Duodenal mucosa (tissue), 2 donors: ENCODE data around the gene HAUS7.

Experiments used
- H3K27ac ChIP-seq: one replicate; pipeline ENCODE4 v1.7.0; 2013; ENCODE audit warnings: low read depth, low read length
- H3K27me3 ChIP-seq, 2 donors: one replicate each; pipeline ENCODE4 v1.7.0; 2013; ENCODE audit warnings: low read length in 2 of 2, control low read depth in 1 of 2; ENCODE audit not compliant: insufficient read depth in 2 of 2, control insufficient read depth in 1 of 2
- H3K36me3 ChIP-seq, 2 donors: one replicate each; pipeline ENCODE4 v1.7.0; 2013; ENCODE audit warnings: low read length in 2 of 2, control low read depth in 1 of 2; ENCODE audit not compliant: insufficient read depth in 2 of 2, control insufficient read depth in 1 of 2
- H3K4me1 ChIP-seq, 2 donors: one replicate each; pipeline ENCODE4 v1.7.0; 2013; ENCODE audit warnings: low read length in 2 of 2, control low read depth in 1 of 2; ENCODE audit not compliant: insufficient read depth in 2 of 2, control insufficient read depth in 1 of 2
- H3K4me3 ChIP-seq, 2 donors: one replicate each; pipeline ENCODE4 v1.7.0; 2013; ENCODE audit warnings: low read length in 2 of 2, low read depth in 1 of 2
- H3K9ac ChIP-seq, 2 donors: one replicate each; pipeline ENCODE4 v1.7.0; 2013; ENCODE audit warnings: low read length in 2 of 2, low read depth in 1 of 2
- H3K9me3 ChIP-seq, 2 donors: one replicate each; pipeline ENCODE4 v1.7.0; 2013; ENCODE audit warnings: low read length in 2 of 2, control low read depth in 1 of 2; ENCODE audit not compliant: control insufficient read depth in 1 of 2

The HAUS7 gene

DNA sequence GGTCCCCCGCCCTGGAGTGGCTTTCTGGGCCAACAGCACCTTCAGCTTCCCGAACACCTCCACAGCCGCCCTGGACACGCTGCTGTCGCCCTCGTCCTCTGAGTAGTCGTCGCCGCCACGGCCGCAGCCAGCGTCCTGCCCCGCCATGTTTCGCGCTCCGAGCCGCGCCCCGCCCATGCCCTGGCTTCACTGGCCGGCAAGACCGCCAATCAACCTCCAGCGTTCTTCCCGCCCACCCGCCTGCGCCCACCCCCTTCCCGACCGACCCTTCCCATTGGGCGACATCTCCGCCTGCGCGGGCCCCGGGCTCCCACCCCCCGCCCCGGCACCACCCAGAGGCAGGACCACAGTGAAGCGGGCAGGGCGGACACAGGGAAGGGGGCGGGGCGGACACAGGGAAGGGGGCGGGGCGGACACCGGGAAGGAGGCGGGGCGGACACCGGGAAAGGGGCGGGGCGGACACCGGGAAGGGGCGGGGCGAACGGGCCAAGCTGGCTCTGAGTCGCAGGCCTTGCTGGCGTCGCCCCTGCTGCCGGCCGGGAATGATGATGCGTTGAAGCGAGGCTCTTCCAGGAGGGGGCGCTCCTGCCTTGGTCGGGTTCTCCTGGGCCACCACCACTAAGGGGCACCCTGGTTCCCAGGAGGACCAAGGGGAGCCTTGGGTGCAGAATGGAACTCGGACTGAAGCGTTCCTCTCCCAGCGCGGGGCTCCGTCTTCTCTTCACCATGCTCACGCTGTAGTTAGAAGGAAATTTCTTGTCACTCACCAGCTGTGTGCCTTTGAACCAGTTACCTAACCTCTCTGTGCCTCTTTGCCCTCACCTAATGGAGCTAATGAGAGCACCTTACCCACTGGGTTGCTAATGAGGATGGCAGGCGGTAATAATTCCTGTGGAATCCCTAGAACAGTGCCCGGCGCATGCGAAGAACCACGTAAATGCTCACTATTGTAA lies at the start of gene HAUS7:
Gene HAUS7 (minus strand): TSS at position 166 of the 953 bp plus-strand sequence. CDS start 19 bp downstream, at position 147.
- peak within 1 kb of the TSS; percentile 54 to 70 for H3K9ac ChIP-seq
- no peaks in the 10 kb centered on the region for H3K27me3 ChIP-seq
- H3K36me3 ChIP-seq: peaks cover 0 to 6% of the 10 kb centered on the region in 2 donors
- H3K9me3 ChIP-seq: no peaks in the 10 kb centered on the region
- peaks cover 0 to 7% of the 10 kb centered on the region in 2 donors for H3K4me1 ChIP-seq
- H3K27ac ChIP-seq: no peak within 1 kb of the TSS
- H3K4me3 ChIP-seq: peak within 1 kb of the TSS; percentile 73 to 74

- Histone ChIP-seq H3K27me3 (peaks cover 0 to 17% of the 10 kb centered on the region in 2 donors), H3K27ac (no peak overlapping the region), H3K36me3 (no peaks in the 10 kb centered on the region), H3K4me3 (no peak overlapping the region), H3K9me3 (no peaks in the 10 kb centered on the region), H3K9ac (no peak overlapping the region), H3K4me1 (no peaks in the 10 kb centered on the region)
Measured at GRCh38 chrX:153519569-153520286, 49.4 kb upstream of the HAUS7 start.

DNA sequence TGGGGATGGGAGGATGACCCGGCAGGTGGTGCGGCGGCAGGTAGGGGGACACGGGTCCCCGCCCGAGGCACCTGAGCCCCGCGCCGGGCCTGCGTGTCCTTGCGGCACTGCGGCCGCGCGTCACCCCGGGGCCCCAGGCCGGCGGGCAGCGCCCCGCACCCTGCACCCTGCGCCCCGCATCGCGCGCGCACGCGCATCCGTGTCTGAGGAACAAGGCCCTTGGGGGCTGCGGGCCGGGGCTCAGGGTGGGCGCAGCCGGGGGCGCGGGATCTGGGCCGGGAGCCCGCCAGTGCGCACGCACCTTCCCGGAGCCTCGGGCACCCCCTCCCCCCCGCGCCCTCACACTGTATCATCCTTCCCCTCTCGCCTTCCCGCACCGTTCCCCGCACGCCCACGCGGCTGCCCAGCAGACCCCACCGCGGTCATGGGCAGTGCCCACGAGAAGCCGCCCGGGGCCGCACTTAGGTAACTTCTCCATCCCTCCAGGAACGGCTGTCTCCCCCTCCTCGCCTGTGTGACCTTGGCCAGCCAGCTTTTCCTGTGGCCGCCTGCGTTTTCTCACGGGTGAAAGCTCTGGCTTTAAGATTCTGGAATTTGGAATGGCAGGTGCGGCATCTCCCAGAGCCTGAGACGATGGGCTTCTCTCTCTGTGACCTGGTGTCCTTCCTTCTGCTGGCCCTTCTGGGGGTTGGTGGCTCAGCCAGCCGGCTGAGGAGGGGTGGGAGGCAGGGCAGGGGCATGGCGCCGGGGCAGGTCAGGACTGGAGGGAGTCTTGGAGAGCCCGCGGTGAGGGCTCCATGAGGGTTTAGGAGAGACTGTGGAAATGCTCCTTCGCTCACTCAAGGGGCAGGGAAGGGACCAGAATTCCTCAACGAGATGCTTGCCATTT lies 47.8 kb upstream of the HAUS7 start:
- Histone ChIP-seq H3K4me1 (no peaks in the 10 kb centered on the region), H3K27me3 (peaks cover 0 to 17% of the 10 kb centered on the region in 2 donors), H3K9me3 (no peaks in the 10 kb centered on the region), H3K9ac (no peak overlapping the region), H3K36me3 (no peaks in the 10 kb centered on the region), H3K27ac (no peak overlapping the region), H3K4me3 (no peak overlapping the region)

DNA sequence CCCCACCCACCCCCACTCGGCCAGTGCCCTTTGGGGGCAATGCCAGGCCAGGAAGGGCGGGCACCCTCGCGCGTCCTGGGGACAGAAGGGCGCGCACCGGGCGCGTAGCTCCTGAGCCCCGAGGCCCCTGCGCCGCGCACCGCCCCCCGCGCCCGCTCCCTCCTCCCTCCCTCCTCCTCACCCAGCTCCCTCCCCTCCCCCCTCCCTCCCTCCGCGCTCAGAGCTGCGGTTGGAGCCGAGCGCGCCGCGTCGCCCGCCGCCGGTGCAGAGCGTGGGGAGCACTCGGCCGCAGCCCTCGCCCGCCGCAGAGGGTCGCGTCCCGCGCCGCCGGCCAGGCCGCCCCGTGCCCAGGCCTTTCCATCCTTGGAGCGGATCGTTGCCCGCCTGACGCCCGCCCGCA lies 47.0 kb upstream of the HAUS7 start, which contains the start of gene ATP2B3:
Gene ATP2B3 (plus strand): TSS at position 220 of the 400 bp plus-strand sequence. CDS start 18,606 bp downstream, outside the sequence.
- H3K4me3 ChIP-seq: no peak within 1 kb of the TSS
- no peak within 1 kb of the TSS for H3K9ac ChIP-seq
- H3K27ac ChIP-seq: no peak within 1 kb of the TSS
- no peaks in the 10 kb centered on the region for H3K4me1 ChIP-seq
- H3K9me3 ChIP-seq: no peaks in the 10 kb centered on the region
- H3K36me3 ChIP-seq: no peaks in the 10 kb centered on the region
- H3K27me3 ChIP-seq: peaks cover 0 to 17% of the 10 kb centered on the region in 2 donors

- Histone ChIP-seq H3K9me3 (no peaks in the 10 kb centered on the region), H3K4me3 (no peak overlapping the region), H3K9ac (no peak overlapping the region), H3K27ac (no peak overlapping the region), H3K4me1 (no peaks in the 10 kb centered on the region), H3K27me3 (peaks cover 0 to 17% of the 10 kb centered on the region in 2 donors), H3K36me3 (no peaks in the 10 kb centered on the region)
Measured at GRCh38 chrX:153516073-153516472, 45.7 kb upstream of the HAUS7 start.

DNA sequence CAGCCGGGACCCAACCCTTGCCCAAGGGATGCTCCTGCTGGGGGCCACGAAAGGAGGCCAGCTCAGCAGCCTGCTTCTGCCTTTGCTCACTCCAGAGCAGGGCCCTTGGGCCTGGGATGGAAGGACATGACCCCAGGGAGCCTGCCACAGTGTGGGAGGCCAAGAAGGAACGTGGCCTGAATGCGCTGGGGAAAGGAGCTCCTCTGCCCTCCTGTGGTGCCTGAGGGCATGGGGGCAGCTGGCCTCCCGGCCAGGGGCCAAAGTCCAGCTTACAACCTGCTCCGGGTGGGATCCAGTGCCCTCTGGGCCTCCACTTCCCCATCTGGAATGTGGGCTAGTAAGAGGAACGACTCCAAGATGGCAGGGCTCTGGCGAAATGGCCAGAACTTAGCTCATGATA lies 45.1 kb upstream of the HAUS7 start:
- H3K27me3 ChIP-seq: peaks cover 0 to 17% of the 10 kb centered on the region in 2 donors
- no peaks in the 10 kb centered on the region for H3K36me3 ChIP-seq
- no peaks in the 10 kb centered on the region for H3K4me1 ChIP-seq
- H3K4me3 ChIP-seq: no peak overlapping the region
- H3K27ac ChIP-seq: no peak overlapping the region
- no peak overlapping the region for H3K9ac ChIP-seq
- no peaks in the 10 kb centered on the region for H3K9me3 ChIP-seq

DNA sequence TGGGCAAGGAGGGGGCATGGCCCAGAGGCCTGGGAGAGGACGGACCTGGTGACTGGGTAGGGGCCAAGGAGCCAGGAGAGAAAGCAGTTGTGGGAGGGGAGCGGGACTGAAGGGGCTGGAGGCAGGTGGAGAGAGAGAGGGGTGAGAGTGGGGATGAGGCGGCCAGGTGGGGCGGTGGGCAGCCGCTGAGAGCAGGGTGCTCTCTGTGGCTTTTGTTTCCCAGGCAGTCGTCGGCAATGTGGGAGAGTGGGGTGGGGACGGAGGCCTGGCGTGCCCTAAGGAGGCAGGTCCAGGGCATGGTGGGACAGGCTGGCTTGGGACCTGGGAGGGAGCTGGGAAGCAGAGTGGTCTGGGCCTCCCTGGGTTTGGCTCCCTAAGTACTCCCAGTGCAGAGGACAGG lies 43.9 kb upstream of the HAUS7 start:
- Histone ChIP-seq H3K27me3 (peaks cover 0 to 17% of the 10 kb centered on the region in 2 donors), H3K4me1 (no peaks in the 10 kb centered on the region), H3K36me3 (no peaks in the 10 kb centered on the region), H3K27ac (no peak overlapping the region), H3K9ac (no peak overlapping the region), H3K9me3 (no peaks in the 10 kb centered on the region), H3K4me3 (no peak overlapping the region)

DNA sequence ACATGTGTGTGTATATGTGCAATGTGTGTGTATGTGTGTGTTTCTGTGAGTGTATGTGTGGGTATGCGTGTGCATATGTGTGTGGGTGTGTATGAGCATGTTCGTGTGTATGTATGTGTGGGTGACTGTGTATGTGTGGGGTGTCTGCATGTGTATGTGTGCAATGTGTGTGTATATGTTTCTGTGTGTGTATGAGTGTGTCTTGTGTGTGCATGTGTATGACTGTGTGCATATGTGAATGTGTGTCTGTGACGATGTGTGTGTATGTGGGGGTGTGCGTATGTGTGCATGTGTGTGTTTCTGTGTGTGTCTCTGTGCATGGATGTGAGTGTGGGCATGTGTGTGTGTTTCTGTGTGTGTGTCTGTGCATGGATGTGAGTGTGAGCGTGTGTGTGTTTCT lies 42.9 kb upstream of the HAUS7 start:
- H3K4me1 ChIP-seq: no peaks in the 10 kb centered on the region
- H3K27me3 ChIP-seq: peaks cover 0 to 9% of the 10 kb centered on the region in 2 donors
- no peaks in the 10 kb centered on the region for H3K9me3 ChIP-seq
- H3K4me3 ChIP-seq: no peak overlapping the region
- no peak overlapping the region for H3K27ac ChIP-seq
- no peaks in the 10 kb centered on the region for H3K36me3 ChIP-seq
- no peak overlapping the region for H3K9ac ChIP-seq

- H3K4me1 ChIP-seq: no peaks in the 10 kb centered on the region
- no peaks in the 10 kb centered on the region for H3K36me3 ChIP-seq
- no peaks in the 10 kb centered on the region for H3K9me3 ChIP-seq
- no peak overlapping the region for H3K27ac ChIP-seq
- peaks cover 0 to 8% of the 10 kb centered on the region in 2 donors for H3K27me3 ChIP-seq
- no peak overlapping the region for H3K9ac ChIP-seq
- no peak overlapping the region for H3K4me3 ChIP-seq
Measured at GRCh38 chrX:153512501-153512893, 42.1 kb upstream of the HAUS7 start.
